ENCODE measurements around the gene U2AF2. TPM values are rescaled to one million over a fixed set of nuclear protein-coding genes. Genes with fewer than 3 reads are reported as not detected.

The U2AF2 gene
- total RNA-seq, 1 experiment from 2014 or later: 411 TPM

- intact Hi-C loops (cut with micrococcal nuclease; ENCODE audit: unreplicated experiment): no loop called here
- ChIA-PET CTCF (no interaction called here), POLR2A (ENCODE audit: low non-redundant PET) (no interaction called here)
- Histone ChIP-seq H3K36me3 (ENCODE audit: insufficient read depth, low read length, poor library complexity, severe bottlenecking) (peaks cover 61% of the 10 kb centered on the region), H3K27me3 (replicated peaks; ENCODE audit: insufficient read depth, low read depth, low read length, poor library complexity) (no peaks in the 10 kb centered on the region), H3K27ac (ENCODE audit: low read depth, low read length, poor library complexity, severe bottlenecking) (no peak overlapping the region), H3K4me3 (ENCODE audit: low read depth, low read length, poor library complexity, severe bottlenecking) (no peak overlapping the region), H3K4me1 (ENCODE audit: insufficient read depth, low read length, poor library complexity, severe bottlenecking) (peaks cover 18% of the 10 kb centered on the region), H3K9me3 (ENCODE audit: low read depth, low read length, poor library complexity, severe bottlenecking) (no peaks in the 10 kb centered on the region)
- TF ChIP-seq EZH2 (IDR thresholded peaks at IDR 0.05; ENCODE audit: borderline replicate concordance, low read depth, low read length, poor library complexity, severe bottlenecking) (no peak), CTCF (conservative IDR thresholded peaks at IDR 0.05; ENCODE audit: low read depth, low read length) (no peak)
- DNase-seq (ENCODE audit: low spot score): no peak
- no TSS peak for BruUV-seq (replicated peaks)
Measured at GRCh38 chr19:55659822-55660221, 5.0 kb downstream of the U2AF2 start.

GRCh38 chr19:55660404-55660803, 5.6 kb downstream of the U2AF2 start:
- H3K4me3 ChIP-seq (ENCODE audit: low read depth, low read length, poor library complexity, severe bottlenecking): no peak overlapping the region

GRCh38 chr19:55660991-55661390, 6.2 kb downstream of the U2AF2 start:
- ChIA-PET POLR2A (ENCODE audit: low non-redundant PET) (no interaction called here), CTCF (no interaction called here)
- peaks cover 63% of the 10 kb centered on the region for H3K36me3 ChIP-seq (ENCODE audit: insufficient read depth, low read length, poor library complexity, severe bottlenecking)

More at GRCh38 chr19:55660404-55660803, 5.6 kb downstream of the U2AF2 start:
- TF ChIP-seq EZH2 (IDR thresholded peaks at IDR 0.05; ENCODE audit: borderline replicate concordance, low read depth, low read length, poor library complexity, severe bottlenecking): no peak
- no TSS peak for BruUV-seq (replicated peaks)
- ChIA-PET POLR2A (ENCODE audit: low non-redundant PET) (no interaction called here), CTCF (no interaction called here)
- intact Hi-C loops (cut with micrococcal nuclease; ENCODE audit: unreplicated experiment): no loop called here
- Histone ChIP-seq H3K27me3 (replicated peaks; ENCODE audit: insufficient read depth, low read depth, low read length, poor library complexity) (no peaks in the 10 kb centered on the region), H3K36me3 (ENCODE audit: insufficient read depth, low read length, poor library complexity, severe bottlenecking) (peaks cover 64% of the 10 kb centered on the region), H3K27ac (ENCODE audit: low read depth, low read length, poor library complexity, severe bottlenecking) (no peak overlapping the region), H3K9me3 (ENCODE audit: low read depth, low read length, poor library complexity, severe bottlenecking) (no peaks in the 10 kb centered on the region), H3K4me1 (ENCODE audit: insufficient read depth, low read length, poor library complexity, severe bottlenecking) (peaks cover 18% of the 10 kb centered on the region)
- no peak for DNase-seq (ENCODE audit: low spot score)

More at GRCh38 chr19:55660991-55661390, 6.2 kb downstream of the U2AF2 start:
- no peaks in the 10 kb centered on the region for H3K27me3 ChIP-seq (replicated peaks; ENCODE audit: insufficient read depth, low read depth, low read length, poor library complexity)
- no peak for DNase-seq (ENCODE audit: low spot score)
- H3K27ac ChIP-seq (ENCODE audit: low read depth, low read length, poor library complexity, severe bottlenecking): no peak overlapping the region
- intact Hi-C loops (cut with micrococcal nuclease; ENCODE audit: unreplicated experiment): no loop called here
- BruUV-seq (replicated peaks): no TSS peak
- H3K4me1 ChIP-seq (ENCODE audit: insufficient read depth, low read length, poor library complexity, severe bottlenecking): peaks cover 18% of the 10 kb centered on the region
- H3K4me3 ChIP-seq (ENCODE audit: low read depth, low read length, poor library complexity, severe bottlenecking): no peak overlapping the region
- no peaks in the 10 kb centered on the region for H3K9me3 ChIP-seq (ENCODE audit: low read depth, low read length, poor library complexity, severe bottlenecking)
- TF ChIP-seq CTCF (conservative IDR thresholded peaks at IDR 0.05; ENCODE audit: low read depth, low read length): no peak
- TF ChIP-seq EZH2 (IDR thresholded peaks at IDR 0.05; ENCODE audit: borderline replicate concordance, low read depth, low read length, poor library complexity, severe bottlenecking): no peak
